SK-MEL-5 (cell line): ENCODE measurements around the gene CEP41. TPM values are rescaled to one million over a fixed set of nuclear protein-coding genes. Genes with fewer than 3 reads are reported as not detected.
"Not testable (repeated sequence)": the region's sequence is repeated elsewhere in the genome, so short reads cannot be mapped to it uniquely, and the experiment has no call there.

ENCODE experiments used
- DNase-seq: peaks from one replicate; pipeline ENCODE4 v3.0.0-alpha.2; 2016; ENCODE audit warnings: low read depth, low spot score
- in situ Hi-C: cut with HindIII; loops from 2 replicates; pipeline ENCODE4 v1.10.0; 2016; ENCODE audit warnings: low sequenced_read_pairs, high pct_unique_total_duplicates, low pct_unique_long_range_greater_than_20kb
- total RNA-seq: library from RNA; depleted of rRNA; stranded (reverse); fragments of >200 nt; shearing (Covaris generic); gene quantifications from 2 replicates; pipeline ENCODE4 v1.2.3, GENCODE V29; 2014

CEP41 gene
- total RNA-seq, 1 experiment from 2014 or later, result 17.5 TPM

DNA sequence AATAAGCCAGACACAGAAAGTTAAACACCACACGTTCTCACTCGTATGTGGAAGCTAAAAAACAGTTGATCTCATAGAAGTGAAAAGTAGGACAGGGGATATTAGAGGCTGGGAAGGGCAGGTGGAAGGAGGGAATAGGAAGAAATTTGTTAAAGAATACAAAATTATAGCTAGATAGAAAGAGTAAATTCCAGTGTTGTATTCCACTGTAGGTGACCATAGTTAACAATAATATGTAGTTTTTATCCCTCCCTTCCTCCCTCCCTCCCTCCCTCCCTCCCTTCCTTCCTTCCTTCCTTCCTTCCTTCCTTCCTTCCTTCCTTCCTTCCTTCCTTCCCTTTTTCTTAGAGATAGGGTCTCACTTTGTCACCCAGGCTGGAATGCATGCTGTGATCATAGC lies 31.2 kb upstream of the CEP41 start:
- in situ Hi-C loops, result no loop called here
- DNase-seq, result no peak

DNA sequence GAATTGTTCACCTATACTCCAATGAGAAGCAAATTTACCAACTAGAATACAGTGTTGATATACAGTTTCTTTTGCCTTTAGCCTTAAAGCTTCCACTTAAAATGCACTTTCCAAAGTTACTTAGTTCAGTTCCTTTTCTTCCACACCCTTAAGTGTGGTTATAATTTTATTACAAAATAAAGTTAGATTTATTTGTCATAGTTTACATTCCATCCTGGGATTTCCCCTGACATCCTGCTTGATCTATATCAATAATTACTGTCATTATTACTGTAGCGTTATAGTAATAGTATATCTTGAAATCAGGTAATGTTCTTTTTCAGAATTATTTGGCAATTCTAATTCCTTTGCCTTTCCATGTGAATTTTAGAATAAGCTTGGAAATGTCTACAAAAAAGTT lies 27.8 kb upstream of the CEP41 start:
- in situ Hi-C loops, result no loop called here
- DNase-seq, result no peak

DNA sequence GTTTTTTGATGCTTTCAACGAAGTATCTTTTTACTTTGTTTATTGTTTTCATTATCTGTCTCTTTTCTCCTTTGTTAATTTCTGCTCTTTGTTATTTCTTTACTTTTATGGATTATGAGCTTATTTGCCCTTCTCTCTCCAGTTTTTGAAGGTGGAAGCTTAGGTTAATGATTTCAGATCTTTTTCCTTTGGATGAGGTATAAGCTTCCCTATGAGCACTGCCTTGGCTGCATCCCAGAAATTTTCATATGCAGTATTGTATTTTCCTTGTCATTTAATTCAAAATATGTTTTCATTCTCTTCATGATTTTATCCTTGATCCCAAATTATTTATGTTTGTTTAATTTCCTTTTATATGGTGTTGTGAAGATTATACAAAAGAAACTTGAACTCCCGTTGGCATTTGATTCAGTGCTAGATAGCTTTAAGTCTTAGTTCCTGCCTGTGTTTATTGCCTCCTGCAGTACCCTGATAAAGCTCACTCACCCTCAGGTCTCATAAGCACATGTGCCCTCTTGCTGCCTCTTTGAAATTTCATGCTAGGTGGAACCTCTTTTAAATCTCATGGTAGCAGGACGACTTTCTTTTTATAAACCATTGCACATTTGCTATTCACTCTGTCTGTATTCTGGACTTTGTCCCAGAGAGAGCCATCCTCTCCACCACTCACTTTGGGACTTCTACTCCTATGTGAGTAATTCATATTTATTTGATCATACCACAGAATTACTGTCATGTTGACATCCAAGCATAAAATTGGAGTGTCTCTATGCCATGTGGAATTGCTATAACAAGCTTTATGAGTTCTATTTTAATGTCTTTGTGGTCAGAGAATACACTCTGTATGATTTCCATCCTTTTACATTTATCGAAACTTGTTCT lies 23.0 kb upstream of the CEP41 start:
- in situ Hi-C loops, result no loop called here
- no peak for DNase-seq

- in situ Hi-C loops, result no loop called here
- DNase-seq, result no peak
Measured at GRCh38 chr7:130461272-130461671, 20.5 kb upstream of the CEP41 start.

GRCh38 chr7:130458257-130458656 lies 17.4 kb upstream of the CEP41 start:
- in situ Hi-C loops, result no loop called here

DNA sequence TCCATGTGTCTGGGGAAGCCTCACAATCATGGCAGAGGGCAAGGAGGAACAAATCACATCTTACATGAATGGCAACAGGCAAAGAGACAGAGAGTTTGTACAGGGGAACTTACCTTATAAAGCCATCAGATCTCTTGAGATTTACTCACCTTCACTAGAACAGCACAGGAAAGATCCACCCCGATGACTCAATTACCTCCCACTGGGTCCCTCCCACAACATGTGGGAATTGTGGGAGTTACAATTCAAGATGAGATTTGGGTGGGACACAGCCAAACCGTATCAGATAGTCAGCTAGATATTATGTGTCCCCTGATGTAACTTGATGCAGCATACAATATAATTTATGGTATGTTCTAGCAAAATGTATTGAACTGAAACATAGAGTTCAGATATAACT lies 14.1 kb upstream of the CEP41 start:
- in situ Hi-C loops, result no loop called here
- no peak for DNase-seq

More at GRCh38 chr7:130458257-130458656, 17.4 kb upstream of the CEP41 start:
- no peak for DNase-seq

DNA sequence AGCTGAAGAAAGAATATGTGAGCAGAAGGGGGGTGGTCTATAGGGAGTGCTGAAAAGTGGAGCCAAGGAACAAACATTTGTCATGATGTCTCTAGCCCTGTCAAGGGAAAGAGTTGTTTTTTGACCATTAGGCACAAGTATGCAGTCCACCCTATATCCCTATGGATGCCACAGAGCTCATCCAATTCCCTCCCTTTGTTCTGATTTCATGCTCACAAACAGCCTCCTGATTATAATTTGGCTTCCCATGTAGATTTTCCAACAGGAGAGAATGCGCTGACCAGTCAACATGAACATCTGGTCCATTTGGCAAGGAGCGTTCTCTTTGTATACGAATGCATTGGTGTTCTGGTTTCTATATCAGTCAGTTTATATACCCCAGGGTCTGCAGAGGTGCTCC lies 12.1 kb upstream of the CEP41 start:
- no peak for DNase-seq

DNA sequence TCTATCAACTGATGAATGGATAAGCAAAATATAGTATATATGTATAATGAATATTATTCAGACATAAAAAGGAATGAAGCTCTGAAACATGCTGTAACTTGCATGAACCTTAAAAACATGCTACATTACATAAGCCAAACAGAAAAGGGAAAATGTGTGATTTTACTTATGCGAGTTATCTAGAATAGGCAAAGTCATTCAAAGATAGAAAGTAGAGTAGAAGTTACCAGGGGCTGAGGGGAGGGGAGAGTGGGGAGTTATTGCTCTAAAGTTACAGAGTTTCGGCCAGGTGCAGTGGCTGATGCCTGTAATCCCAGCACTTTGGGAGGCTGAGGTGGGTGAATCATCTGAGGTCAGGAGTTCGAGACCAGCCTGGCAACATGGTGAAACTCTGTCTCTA lies 10.5 kb upstream of the CEP41 start:
- DNase-seq, in situ Hi-C loops: not testable (repeated sequence)

More for the DNA sequence above, 12.1 kb upstream of the CEP41 start:
- in situ Hi-C loops, result no loop called here

GRCh38 chr7:130446259-130446658 lies 5.4 kb upstream of the CEP41 start:
- in situ Hi-C loops, result no loop called here

DNA sequence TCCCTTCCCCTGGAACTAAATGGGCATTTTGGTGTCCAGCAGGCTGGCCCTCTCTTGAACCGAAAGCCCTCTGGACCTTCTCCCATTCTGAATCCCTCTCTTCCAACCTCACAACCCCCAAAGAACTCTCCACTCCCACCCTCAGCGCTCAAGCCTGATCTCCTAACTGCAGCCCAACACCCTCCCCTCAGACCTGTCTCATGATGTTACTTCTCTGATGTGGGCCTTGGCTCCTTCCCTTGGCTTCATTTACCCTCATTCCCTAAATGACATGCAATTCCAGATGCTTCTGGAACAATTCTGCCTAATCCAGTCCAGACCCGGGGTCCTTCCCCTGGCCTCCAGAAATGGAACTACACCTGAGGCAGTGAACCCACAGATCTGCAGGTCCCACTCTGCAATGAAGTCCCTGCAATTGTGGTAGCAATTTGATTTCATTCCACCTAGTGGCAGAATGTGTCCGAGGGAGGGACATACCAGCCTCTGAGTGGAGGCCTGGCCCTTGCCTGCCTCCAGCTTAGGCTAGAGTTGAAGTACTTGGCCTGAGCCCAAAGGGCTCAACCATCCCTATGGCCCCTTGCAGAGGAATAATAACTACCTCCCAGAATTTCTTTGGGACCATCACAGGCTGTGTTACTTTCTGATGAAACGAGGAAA lies 4.1 kb upstream of the CEP41 start:
- peak; percentile 27 for DNase-seq
- in situ Hi-C loops, result no loop called here

More at GRCh38 chr7:130446259-130446658, 5.4 kb upstream of the CEP41 start:
- DNase-seq, result no peak

- no peak for DNase-seq
- in situ Hi-C loops, result no loop called here
Measured at GRCh38 chr7:130444234-130444633, 3.4 kb upstream of the CEP41 start.

- no peak for DNase-seq
- in situ Hi-C loops, result no loop called here
Measured at GRCh38 chr7:130442601-130443000, 1.8 kb upstream of the CEP41 start.

DNA sequence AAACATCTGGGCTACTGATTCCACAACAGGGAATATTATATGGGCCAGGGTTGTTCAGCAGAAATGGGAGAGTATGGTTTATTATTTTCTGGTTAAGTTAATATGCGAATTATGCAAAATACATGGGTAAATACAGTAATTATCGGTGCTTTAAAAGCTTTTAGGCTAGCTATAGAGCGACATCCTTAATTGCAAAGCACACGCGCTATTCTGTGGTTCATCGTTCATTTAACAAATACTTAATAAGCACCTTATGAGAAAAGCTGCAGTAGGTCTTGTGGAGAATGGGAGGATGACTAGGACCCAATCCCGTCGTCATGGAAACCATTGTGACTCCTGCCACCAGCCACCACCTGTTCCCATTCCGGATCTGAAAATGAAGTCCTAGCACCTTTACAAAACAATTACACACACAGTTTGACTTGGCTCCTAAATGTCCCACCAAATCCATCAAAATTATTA lies 623 bp upstream of the CEP41 start:
- peak; percentile 43 for DNase-seq
- in situ Hi-C loops, result no loop called here

DNA sequence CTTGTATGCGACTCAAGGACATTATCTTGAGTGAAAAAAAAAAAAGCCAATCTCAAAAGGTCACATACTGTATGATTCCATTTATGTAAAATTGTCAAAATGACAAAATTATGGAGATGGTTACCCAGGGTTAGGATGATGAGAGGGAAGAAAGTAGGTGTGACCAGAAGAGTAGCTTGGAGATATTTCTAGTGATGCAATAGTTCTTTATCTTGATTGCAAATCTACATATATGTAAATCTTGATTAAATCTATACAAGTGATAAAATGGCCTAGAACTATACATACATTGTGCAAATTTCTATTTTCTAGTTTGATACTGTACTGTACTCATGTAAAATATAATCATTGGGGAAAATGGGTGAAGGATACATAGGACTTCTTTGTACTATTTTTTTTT lies 4.6 kb downstream of the CEP41 start:
- DNase-seq, result no peak
- in situ Hi-C loops, result no loop called here

DNA sequence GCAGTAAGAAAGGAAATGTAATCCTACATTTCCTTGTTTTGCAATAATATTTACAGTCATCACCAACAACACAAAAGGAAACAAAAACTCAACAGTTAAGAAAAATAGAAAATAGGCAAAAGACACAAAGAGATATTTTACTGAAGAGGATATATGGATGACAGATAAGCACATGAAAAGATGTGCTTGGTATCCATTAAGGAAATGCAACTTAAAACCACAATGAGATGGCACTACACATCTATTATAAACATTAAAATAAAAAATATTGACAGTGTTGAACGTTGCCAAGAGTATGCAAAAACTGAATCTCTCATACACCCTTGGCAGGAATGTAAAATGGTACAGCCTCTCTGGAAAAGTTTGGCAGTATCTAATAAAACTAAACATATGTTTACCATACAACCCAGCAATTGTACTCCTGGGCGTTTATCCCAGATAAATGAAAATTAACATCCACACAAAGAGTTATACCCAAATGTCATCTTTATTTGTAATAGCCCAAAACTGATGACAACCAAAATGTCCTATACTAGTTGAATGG lies 5.4 kb downstream of the CEP41 start:
- DNase-seq, result no peak
- in situ Hi-C loops, result no loop called here

DNA sequence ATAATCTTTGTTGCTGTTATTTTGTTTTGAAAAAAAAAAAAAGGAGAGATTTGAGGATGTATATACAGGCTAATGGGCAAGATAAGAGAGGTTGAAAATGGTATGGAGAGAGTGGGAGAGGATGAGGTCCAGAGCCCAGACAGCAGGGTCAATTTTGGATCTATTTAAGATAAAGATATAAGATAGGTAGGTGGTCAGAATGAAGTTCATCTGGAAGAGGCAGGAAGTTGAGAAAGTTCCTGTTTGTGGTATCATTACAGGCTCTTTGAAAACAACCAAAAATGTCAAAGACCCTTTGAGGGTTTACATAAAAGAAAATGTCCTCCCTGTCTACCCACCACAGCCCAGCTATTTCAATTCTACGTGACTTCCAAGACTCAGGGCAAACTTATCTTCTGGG lies 7.5 kb downstream of the CEP41 start:
- in situ Hi-C loops, result no loop called here
- DNase-seq, result no peak

DNA sequence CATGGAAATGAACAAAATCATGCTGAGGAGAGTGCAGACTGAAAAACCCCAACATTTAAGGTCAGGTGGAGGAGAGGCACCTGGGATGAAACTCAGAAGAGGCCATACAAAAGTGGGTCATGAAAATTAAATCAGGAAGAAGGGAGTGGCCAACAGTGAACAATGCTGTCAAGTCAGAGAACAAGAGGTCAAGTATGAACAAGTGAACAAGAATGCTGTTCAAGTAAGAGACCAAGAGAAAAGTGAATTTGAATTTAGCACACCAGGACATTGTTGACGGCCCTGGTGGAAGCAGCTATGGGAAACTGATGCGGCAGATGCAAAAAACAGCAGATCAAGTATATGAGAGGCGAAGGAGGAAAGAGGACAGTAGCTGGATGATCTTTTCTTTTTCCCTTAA lies 7.9 kb downstream of the CEP41 start:
- in situ Hi-C loops, result no loop called here
- DNase-seq, result no peak

DNA sequence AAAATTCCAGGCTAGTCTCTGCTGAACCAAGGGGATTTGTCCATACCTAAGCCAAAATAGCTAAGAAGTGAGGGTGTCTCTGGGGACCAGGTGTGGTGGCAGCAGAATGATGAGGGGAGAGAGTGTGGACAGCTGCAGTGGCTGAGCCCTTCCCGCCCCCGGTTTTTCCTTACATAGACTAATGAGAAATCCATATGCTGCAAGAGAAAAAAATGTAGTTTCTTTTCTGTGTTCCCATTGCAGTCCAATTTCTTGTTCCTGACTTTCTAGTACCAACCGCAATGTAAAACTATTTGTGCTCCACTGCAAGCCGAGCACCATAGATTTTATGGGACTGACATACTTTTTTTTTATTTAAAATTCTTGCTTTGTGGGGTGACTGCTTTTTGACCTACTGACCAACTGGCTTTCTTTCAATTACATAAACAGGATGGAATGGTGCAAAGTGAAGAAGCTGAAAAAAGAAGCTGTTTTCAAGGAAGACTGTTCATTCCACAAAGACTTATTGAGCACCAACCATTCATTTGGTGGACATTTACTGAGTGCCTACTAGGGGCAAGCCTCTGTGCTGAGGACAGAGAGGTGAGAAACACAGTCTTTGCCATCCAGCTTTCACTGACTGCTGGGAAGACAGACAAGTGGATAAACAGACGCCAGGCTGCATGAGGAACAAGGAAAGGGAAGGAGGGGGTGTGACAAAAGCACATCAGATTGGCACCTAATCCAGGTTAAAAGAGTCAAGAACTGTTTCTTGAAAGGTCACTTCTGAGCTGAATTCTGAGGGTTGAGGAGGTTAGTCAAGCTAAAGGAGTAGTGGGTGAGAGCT lies 9.8 kb downstream of the CEP41 start:
- in situ Hi-C loops, result no loop called here
- DNase-seq, result no peak
